ENCODE data around the gene HPS4. TPM values are rescaled to one million over a fixed set of nuclear protein-coding genes. Genes with fewer than 3 reads are reported as not detected.

Gene HPS4
- total RNA-seq, 1 experiment from 2014 or later: 35.4 TPM

- ChIA-PET RAD21 (ENCODE audit: low non-redundant PET in 1 of 2, low total read pairs in 2 of 2, uncharacterized antibody in 2 of 2, unreplicated experiment in 2 of 2) (no interaction called here), POLR2A (no interaction called here), CTCF (no interaction called here)
- Histone ChIP-seq H3K4me1 (ENCODE audit: control insufficient read depth in 1 of 2, insufficient read depth in 2 of 2, low read length in 2 of 2) (no peaks in the 10 kb centered on the region), H3K9me2 (ENCODE audit: insufficient read depth) (no peaks in the 10 kb centered on the region), H3K27ac (ENCODE audit: low read depth, low read length) (no peak overlapping the region), H3K9ac (ENCODE audit: low read length) (no peak overlapping the region), H2AFZ (ENCODE audit: low read depth, low read length, poor library complexity, severe bottlenecking) (no peak overlapping the region), H3K4me3 (replicated peaks in 1 of 2; ENCODE audit: low read depth in 1 of 2, low read length in 2 of 2) (no peak overlapping the region), H3K27me3 (ENCODE audit: insufficient read depth, low read length) (no peaks in the 10 kb centered on the region), H3K79me2 (ENCODE audit: insufficient read depth, low read length) (no peaks in the 10 kb centered on the region; the same call in 1 of the 2 replicates), H4K20me1 (ENCODE audit: insufficient read depth) (no peaks in the 10 kb centered on the region), H3K36me3 (ENCODE audit: control insufficient read depth in 1 of 2, insufficient read depth in 2 of 2, low read length in 2 of 2) (peaks cover 51 to 74% of the 10 kb centered on the region in 2 experiments), H3K4me2 (ENCODE audit: low read length) (no peak overlapping the region), H3K9me3 (ENCODE audit: control insufficient read depth in 1 of 2, insufficient read depth in 1 of 2, low read depth in 1 of 2, low read length in 2 of 2) (no peaks in the 10 kb centered on the region)
- ATAC-seq: no peak
- intact Hi-C loops (cut with micrococcal nuclease): loop anchor here (5.0 kb wide), 1 partner anchor 164 kb away; no protein-coding TSS in a partner anchor
- no peak for DNase-seq (ENCODE audit: low read depth, low spot score)
- no TSS peak for BruUV-seq (replicated peaks)
- no peak for TF ChIP-seq EZH2 (IDR thresholded peaks at IDR 0.05)
- no peak for TF ChIP-seq EGR1 (IDR thresholded peaks at IDR 0.05; ENCODE audit: low read depth)
- TF ChIP-seq YY1 (IDR thresholded peaks at IDR 0.05; ENCODE audit: extremely low read depth, insufficient replicate concordance, low read depth, low read length): no peak
- no peak for TF ChIP-seq CEBPB (IDR thresholded peaks at IDR 0.05; ENCODE audit: low read depth)
- no peak for TF ChIP-seq FOSL1 (IDR thresholded peaks at IDR 0.05; ENCODE audit: low read depth)
- no peak for TF ChIP-seq JUND (IDR thresholded peaks at IDR 0.05)
- TF ChIP-seq MAX (IDR thresholded peaks at IDR 0.05): no peak
- no peak for TF ChIP-seq ZBTB33 (IDR thresholded peaks at IDR 0.05; ENCODE audit: extremely low read depth, insufficient replicate concordance, low read length)
- TF ChIP-seq ZFX (IDR thresholded peaks at IDR 0.05): no peak
- no peak for TF ChIP-seq RAD21 (IDR thresholded peaks at IDR 0.05; ENCODE audit: low read depth)
- no peak for TF ChIP-seq REST (IDR thresholded peaks at IDR 0.05; ENCODE audit: low read depth)
- no peak for TF ChIP-seq SRF (IDR thresholded peaks at IDR 0.05; ENCODE audit: low read depth)
- TF ChIP-seq POLR2A (IDR thresholded peaks at IDR 0.05; ENCODE audit: borderline replicate concordance, extremely low read depth, insufficient read depth, insufficient read length): no peak
- TF ChIP-seq CTCF (IDR thresholded peaks at IDR 0.05 in 2 of 3, conservative IDR thresholded peaks at IDR 0.05 in 1 of 3; ENCODE audit: borderline replicate concordance in 1 of 3, insufficient read depth in 1 of 3, low read depth in 2 of 3, low read length in 2 of 3): no peak
- TF ChIP-seq ZNF274 (IDR thresholded peaks at IDR 0.05; ENCODE audit: low read depth, low read length): no peak
- no peak for TF ChIP-seq ELF1 (IDR thresholded peaks at IDR 0.05; ENCODE audit: borderline replicate concordance, low read depth)
- no peak for TF ChIP-seq SP1 (IDR thresholded peaks at IDR 0.05; ENCODE audit: low read depth)
- no peak for TF ChIP-seq ATF3 (IDR thresholded peaks at IDR 0.05)
- no peak for TF ChIP-seq TCF7L2 (IDR thresholded peaks at IDR 0.05; ENCODE audit: borderline replicate concordance, extremely low read depth, insufficient read depth, insufficient read length)
- TF ChIP-seq POLR2AphosphoS5 (IDR thresholded peaks at IDR 0.05; ENCODE audit: low read depth, low read length): no peak
Observed at GRCh38 chr22:26503758-26504157, 20.2 kb upstream of the HPS4 start.
